ENCODE results near the gene MMD. TPM values are rescaled to one million over a fixed set of nuclear protein-coding genes. Genes with fewer than 3 reads are reported as not detected.

Gene MMD
- total and polyA plus RNA-seq, 2 of the 13 experiments (the other 11 are each of a cell fraction or from before 2014, with no cell fraction given) = 121 to 225 TPM

DNA sequence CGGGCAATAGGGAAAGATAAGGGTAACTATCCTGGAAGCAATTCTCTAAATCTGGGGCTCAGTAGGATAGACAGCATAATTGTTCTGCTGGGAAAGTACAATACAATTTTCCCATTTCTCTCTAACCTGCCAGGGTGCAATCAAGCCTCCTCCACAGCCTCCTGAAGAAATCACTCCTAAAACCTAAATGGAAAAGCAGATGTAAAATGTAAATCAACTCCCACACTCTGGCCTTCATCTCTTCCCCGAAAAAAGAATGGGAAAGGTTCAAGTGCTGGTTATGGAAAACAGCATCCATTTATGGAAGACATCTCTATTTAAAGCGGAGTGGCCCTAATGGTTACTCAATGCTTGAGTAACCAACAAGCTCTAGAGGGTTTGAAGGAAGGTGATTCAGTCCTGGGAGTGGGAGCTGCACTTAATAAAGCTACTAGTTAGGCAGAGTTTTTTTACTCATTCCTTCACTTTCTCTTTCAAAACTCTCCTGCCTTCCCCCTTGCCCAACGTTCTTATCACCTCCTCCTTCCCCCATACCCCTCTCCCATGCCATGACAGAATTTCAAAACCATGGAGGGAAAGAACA lies 5.1 kb downstream of the MMD start (continued):
- TF ChIP-seq PAXIP1 (CRISPR knock-in tag; conservative IDR thresholded peaks at IDR 0.05) (no peak), RBFOX2 (IDR thresholded peaks at IDR 0.05; ENCODE audit: low read depth, low read length) (peak; percentile 68), ZNF20 (CRISPR knock-in tag; IDR thresholded peaks at IDR 0.05) (no peak), RFX5 (IDR thresholded peaks at IDR 0.05; ENCODE audit: low read depth, low read length) (no peak), ZNF232 (CRISPR knock-in tag; IDR thresholded peaks at IDR 0.05; ENCODE audit: borderline replicate concordance) (0 out of 2 replicates have a peak, but pooled peaks have one; percentile 63)
- TF ChIP-seq, protein P1, sequence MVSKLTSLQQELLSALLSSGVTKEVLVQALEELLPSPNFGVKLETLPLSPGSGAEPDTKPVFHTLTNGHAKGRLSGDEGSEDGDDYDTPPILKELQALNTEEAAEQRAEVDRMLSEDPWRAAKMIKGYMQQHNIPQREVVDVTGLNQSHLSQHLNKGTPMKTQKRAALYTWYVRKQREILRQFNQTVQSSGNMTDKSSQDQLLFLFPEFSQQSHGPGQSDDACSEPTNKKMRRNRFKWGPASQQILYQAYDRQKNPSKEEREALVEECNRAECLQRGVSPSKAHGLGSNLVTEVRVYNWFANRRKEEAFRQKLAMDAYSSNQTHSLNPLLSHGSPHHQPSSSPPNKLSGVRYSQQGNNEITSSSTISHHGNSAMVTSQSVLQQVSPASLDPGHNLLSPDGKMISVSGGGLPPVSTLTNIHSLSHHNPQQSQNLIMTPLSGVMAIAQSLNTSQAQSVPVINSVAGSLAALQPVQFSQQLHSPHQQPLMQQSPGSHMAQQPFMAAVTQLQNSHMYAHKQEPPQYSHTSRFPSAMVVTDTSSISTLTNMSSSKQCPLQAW (CRISPR knock-in tag; IDR thresholded peaks at IDR 0.05) = no peak

DNA sequence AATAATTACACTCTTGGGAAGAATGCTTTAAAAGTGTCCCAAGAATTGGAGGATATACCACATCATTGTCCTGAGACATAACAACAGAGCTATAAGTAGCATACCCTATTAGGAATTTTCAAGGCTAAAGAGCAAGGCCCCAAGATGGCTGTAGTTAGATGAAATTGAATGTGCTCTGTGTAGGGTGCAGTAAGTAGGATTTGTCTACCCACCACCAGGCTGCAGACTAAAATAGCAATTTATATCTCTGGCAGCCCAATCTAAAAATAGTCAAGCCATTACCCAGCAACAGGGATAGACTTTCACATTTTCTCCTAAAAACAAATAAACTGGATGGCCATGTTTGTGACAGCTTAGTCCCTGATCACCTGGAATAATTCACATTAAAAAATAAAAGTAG lies 5.6 kb downstream of the MMD start:
- ATAC-seq = no peak

More for the DNA sequence above, 5.6 kb downstream of the MMD start:
- Histone ChIP-seq H3K79me2 (ENCODE audit: insufficient read depth, low read length) (peaks cover 88% of the 10 kb centered on the region), H3K4me3 (replicated peaks in 1 of 3; ENCODE audit: insufficient read depth in 1 of 3, low read depth in 2 of 3, low read length in 3 of 3) (no peak overlapping the region; a peak in 1 of 6 replicates), H3K4me2 (ENCODE audit: low read depth, low read length) (peak overlapping the region; percentile 92), H3K27me3 (ENCODE audit: control insufficient read depth in 1 of 2, insufficient read depth in 2 of 2, low read length in 2 of 2) (no peaks in the 10 kb centered on the region; a peak in 1 of 5 replicates), H3K36me3 (replicated peaks in 1 of 2; ENCODE audit: control insufficient read depth in 1 of 2, insufficient read depth in 2 of 2, low read length in 2 of 2) (peaks cover 11 to 67% of the 10 kb centered on the region in 2 experiments), H2AFZ (ENCODE audit: low read length) (no peak overlapping the region), H3K9me3 (ENCODE audit: low read length) (no peaks in the 10 kb centered on the region), H4K20me1 (ENCODE audit: insufficient read depth, low read length) (no peaks in the 10 kb centered on the region), H3K9ac (ENCODE audit: insufficient read depth, low read depth, low read length) (no peak overlapping the region), H3K27ac (ENCODE audit: extremely low read length, insufficient read depth, low read length) (no peak overlapping the region), H3K4me1 (ENCODE audit: insufficient read depth, low read length) (peaks cover 93% of the 10 kb centered on the region)
- BruUV-seq (replicated peaks) = no TSS peak
- in situ Hi-C loops (cut with HindIII; ENCODE audit: extremely low pct_ligation_motif_present, low pct_unique_long_range_greater_than_20kb) (no loop called here), intact Hi-C loops (cut with micrococcal nuclease; ENCODE audit: unreplicated experiment) (no loop called here)
- POLR2A ChIA-PET = interaction anchor here (1.0 to 9.0 kb wide), 6 partner anchors 7 to 130 kb away, joined by 3 to 127 read pairs (median 14); no protein-coding TSS in a partner anchor
- no peak for FAIRE-seq
- 0 out of 2 replicates have a peak, but pooled peaks have one; percentile 21 for TF ChIP-seq ZNF850 (CRISPR knock-in tag; conservative IDR thresholded peaks at IDR 0.05)
- TF ChIP-seq MBD4 (IDR thresholded peaks at IDR 0.05; ENCODE audit: borderline replicate concordance, low read length) = peak; percentile 48; the same call in 1 of the 2 replicates
- no peak for TF ChIP-seq POLR2AphosphoS2 (IDR thresholded peaks at IDR 0.05; ENCODE audit: low read depth, low read length)
- TF ChIP-seq POLR2G (IDR thresholded peaks at IDR 0.05; ENCODE audit: low read depth, low read length) = peak; percentile 10; the same call in 1 of the 2 replicates
- CTCF ChIA-PET (ENCODE audit: low intra/inter-chr PET ratio, low total read pairs) = no interaction called here
- no peak for DNase-seq (ENCODE audit: low spot score)
